Measurements from ENCODE around the gene KCND1.

KCND1 gene

DNA sequence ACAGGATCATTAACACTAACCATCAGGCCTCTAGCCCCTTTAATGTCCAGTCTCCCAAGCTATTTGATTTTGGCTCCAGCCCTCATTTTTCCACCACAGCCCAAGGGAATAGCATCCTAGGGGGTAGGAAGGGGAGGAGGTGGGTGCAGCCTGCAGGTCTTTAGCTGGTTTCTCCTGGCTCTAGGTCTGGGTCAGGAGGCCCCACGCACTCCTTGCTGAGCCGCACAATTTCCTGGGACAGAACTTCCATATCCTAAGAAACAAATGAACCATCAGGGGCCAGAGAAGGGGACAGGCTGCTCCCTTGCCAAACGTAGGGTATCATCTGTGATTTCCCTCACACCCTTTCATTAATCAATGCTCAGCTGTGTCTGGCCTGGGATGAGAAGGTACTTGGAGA, 2.4 kb upstream of the KCND1 start:
- DNase-seq, result no peak

DNA sequence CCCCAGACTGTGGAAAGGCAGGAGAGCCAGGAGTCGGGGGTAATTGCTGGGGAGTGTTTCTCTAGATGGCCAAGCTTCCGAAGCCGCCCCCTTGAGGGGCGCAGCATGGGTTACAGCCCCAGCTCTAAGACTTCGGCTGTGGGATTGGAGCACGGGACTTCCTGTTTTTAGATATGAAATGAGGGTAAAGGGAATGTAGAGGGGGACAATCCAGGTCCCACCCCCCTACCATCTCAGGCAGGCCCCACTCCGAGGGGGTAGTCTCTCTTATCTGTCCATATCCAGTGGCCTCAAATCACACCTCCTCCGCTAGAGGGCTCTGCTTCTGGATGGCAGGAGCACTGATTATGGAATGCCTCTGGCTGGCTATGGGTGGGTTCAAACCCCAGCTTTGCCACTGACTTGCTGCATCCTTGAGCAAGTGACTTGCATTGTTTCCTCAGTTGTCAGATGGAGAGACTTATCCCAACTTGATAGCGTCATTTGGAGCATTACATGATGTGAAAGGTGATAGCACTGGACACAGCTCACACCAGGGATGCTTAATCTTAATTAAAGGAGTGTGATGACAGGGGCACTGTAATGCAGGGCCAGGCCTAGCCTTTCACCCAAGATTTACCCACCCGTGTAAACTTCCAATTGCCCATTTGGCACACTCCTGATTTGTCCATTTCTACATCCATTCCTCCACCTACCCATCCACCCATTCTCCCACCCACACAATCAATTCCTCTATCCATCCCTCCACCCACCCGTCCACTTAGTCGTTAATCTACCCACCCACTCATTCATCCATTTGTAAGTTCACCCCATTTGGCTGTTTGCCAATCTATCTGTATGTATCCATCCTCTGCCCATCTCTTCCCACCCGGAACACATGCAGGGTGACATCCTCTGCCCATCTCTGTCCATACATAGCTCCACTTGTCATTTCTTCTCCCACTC, 848 bp upstream of the KCND1 start:
- DNase-seq, result peak; percentile 63

DNA sequence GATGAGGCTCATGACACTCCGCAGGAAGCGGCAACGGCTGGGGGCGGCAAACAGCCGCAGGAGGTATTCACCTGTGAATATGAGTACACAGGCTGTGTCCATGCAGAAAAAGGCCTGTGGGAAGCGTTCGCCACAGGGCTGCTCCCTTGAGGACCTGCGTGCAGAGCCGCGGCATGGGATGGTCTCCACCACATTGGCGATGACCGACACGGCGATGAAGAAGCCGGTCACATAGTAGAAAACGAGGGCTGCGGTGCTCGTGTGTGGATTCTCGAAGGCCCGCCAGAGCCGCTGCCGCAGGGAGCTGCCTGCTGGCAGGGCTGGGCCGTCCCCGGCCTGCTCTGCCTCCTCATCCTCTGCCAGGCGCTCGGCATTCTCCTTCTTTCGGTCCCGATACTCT, 2.2 kb downstream of the KCND1 start:
- no peak for DNase-seq

DNA sequence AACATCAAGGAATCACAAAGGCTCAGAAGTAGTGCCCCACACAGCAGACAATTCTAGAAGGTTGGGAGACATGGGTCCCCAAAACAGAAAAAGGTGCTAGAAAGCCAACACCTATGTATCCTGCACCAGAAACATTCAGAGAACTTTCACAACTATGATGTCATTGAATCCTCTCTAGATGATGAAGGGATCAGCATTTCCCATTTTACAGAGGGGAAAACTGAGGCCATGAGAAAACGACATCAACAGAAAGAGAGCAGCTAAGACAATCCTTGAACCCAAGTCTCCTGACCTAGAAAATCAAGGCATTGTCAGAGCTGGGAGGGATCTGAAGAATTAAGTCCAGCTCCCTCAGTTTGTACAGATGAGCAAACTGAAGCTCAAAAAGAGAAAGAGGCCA, 3.3 kb downstream of the KCND1 start:
- no peak for DNase-seq

DNA sequence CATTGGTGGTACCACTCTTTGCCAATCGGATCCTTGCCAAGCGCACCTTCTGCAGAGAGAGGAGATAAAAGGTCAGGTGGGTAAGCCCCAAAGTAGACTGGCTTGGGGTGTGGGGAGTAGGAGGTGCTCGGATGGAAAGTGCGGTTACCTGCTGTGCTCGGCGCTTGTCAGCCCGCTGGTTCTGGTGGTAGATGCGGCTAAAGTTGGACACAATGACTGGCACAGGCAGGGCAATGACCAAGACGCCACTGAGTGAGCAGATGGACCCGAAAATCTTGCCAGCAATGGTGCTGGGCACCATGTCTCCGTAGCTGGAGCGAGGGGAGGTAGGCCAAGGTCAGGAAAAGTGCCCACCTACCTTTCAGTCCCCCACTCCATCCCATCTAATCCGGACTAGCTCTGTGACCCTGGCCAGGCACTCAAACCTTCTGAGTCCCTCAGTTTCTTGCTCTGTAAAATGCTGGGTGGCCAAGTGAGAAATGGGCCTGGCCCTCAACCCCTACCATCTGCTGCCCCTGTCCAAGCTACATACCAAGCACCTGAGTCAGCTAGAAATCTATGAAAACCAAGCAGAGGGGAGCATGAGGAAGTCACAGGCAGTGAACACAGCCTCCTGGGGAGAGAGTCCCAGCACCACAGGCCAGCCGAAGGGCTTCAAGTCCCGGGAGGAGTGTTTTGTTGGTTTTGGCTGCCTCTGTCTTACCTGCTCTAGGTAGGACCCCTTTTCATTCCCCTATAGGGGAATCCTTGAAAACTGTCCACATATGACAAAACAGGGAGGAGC, 4.7 kb downstream of the KCND1 start:
- DNase-seq, result peak; percentile 70

DNA sequence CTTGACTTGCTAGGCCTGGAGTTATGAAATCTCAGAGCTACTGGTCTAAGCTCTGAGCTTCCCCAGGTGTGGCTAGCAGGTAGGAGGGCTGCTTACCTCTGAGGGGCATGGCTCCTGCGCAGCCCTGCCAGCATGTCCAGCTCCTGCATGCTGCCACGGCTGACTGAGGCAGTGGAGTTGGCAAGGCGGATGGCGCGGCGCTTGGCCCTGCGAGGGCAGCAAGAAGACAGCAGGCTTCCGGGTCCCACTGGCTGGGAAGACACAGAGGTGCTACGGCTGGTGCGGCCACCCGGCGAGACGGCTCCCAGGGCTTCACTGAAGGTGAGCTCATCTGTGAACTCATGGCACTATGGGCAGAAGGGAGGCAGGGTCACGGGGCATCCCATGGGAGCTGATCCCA, 5.7 kb downstream of the KCND1 start:
- no peak for DNase-seq

DNA sequence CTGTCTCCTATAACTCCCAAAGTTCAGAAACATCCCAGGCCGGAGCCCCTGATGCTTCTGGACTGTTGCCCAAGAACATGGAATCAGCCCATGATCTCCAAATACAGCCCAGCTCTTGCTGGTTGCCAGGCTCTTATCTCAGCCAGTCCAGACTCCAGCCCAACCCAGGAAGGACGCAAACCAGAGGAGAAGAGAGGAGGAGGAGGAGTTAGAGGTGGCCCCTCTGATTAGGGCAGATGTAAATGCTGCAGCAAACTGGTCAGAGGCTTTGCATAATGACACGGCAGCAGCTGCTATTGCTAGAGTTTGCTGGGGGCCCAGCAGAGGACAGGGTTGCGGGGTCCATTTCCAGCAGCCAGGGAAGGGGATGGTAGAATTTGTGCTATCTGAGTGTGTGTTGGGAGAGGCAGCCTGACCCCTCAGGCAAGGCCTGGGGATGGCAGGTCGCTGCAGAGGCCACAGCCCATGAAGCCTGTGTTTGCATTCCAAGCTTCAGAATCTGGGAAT, 10.0 kb downstream of the KCND1 start:
- DNase-seq, result no peak

DNA sequence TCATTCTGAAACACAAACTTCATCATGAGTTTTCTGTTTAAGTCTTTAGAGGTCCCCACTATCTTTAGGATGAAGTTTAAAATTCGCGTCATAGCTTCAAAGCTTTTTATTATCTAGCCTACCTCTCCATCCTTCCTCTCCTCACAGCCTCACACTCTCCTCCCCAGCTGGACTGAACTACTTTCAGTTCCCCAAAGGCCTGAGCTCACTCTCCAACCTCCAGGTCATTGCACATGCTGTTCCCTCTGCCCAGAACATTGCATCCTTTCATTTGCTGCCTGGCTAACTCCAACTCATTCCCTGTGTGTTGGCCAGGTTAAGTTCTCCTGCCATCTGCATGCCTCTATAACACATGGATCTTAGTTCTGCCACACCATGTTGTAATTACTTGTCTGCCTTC, 11.4 kb downstream of the KCND1 start:
- DNase-seq, result no peak

DNA sequence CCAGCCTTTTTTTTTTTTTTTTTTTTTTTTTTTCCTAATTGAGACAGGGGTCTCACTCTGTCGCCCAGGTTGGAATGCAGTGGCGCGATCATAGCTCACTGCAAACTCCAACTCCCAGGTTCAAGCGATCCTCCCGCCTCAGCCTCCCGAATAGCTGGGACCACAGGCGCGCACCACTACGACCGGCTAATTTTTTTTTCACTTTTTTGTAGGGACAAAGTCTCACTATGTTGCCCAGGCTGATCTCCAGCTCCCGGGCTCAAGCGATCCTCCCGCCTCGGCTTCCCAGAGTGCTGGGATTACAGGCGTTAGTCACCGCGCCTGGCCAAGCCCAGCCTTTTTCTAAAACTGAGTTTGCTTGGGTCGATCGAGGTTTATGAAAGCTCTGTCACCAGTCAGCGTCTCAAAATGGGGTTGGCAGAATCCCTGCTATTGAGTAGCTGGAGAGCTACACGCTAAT, 13.0 kb downstream of the KCND1 start:
- peak; percentile 56 for DNase-seq

DNA sequence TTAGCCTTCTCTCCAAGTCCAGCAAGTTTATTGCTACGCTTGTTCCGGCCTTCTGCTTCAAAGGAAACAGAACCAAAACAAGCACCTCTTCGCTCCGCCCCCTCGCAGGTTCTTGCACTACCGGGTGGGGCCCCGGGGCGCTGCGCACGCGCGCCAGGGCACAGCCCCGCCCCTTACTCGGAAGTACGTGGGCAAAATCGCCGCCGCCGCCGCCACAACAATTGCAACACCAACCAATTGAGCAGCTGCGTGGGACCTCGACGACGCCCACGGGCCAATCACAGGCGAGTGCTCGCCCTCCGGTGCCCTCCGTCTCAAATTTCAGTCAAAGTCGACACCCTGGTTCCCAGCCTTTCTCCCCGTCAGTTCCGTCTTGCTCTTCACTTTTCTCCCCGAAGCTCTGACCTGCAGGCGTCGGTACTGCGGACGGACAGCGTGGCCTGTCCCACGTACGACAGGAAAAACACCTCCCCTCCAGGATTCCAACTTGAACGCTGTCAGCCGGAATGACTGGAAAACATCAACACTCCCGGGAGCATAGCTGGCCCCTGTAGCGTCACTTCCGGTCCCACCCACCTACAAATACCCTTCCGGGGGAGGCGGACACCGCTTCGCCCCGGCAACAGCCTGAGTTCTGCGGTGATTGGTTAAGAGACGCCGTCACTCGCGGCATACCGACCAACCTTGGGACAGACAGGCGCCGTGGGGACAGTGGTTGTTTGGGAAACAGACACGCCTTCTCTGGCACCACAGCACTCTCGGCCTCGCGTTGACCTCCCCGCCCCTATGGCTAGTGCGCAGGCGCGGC, 13.6 kb downstream of the KCND1 start:
- DNase-seq, result peak; percentile 96

DNA sequence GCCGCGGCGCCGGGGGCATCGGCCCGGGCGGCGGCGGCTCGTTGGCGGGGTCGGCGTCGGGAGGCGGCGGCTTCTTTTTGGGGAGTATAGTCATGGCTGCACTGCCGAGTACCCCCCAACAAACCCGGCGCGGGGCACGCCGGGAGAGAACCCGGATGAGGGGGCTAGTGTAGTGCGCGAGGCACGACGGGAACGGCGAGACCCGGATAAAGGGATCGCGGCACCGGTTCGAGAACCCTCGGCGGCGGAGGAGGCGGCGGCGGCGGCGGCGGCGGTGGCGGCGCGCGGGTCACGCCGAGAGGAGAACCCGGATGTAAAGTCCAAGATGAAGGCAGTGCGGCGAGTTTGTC, 14.2 kb downstream of the KCND1 start, which contains the start of gene OTUD5:
Gene OTUD5, minus strand, starts transcription at position 131 of the 350 bp plus-strand sequence. Its CDS starts 37 bp downstream, at position 94.
- DNase-seq, result peak; percentile 62

DNA sequence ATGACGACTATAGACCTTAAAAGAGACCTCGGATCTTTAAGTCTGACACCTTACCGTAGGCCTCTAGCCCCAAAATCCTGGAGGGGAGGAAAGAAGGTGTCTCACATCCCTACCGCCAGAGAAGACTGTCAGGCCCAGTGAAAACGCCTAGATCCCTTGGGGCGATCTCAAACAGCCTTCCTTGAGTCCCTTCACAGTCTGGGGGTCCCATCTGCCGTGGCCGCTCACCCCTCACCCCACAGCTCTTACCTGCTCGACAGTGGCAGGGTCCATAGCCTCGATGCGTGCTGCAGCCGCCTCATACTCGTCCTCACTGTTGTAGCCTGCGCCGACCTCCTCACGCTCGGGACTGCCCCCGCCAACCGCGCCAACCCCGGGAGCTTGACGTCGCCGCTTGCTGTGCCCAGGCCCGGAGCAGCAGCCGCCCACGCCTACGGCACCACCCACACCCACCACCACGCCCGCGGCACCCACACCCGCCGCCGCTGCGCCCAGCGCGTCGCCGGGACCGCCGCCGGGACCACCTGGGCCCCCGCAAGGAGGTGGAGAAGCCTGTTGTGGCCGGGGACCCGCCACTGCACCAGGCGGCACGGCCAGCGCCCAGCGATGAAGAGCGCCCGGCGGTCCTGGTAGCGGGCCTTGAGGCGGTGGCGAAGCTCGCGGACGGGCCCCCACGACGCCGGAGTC, 14.8 kb downstream of the KCND1 start:
- DNase-seq, result no peak

DNA sequence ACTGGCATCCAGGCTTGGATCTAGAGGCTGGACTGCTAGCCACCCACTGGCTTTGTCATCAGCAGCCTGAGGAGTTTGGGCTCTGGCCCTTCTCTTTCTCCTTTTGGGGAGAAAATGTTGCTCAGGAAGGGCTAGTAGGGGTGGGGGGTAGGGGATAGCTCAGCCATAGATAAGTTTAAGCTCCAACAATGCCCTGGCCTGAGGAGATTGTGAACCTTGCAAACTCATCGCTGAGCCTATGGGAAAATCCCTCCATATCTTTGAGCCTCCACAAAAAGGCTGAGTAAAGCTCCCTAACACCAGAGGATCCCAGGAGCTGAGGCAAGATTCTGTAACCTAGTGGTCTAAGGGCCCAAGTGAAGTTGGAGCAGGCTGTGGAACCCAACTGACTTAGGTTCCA, 23.1 kb downstream of the KCND1 start:
- DNase-seq, result no peak

DNA sequence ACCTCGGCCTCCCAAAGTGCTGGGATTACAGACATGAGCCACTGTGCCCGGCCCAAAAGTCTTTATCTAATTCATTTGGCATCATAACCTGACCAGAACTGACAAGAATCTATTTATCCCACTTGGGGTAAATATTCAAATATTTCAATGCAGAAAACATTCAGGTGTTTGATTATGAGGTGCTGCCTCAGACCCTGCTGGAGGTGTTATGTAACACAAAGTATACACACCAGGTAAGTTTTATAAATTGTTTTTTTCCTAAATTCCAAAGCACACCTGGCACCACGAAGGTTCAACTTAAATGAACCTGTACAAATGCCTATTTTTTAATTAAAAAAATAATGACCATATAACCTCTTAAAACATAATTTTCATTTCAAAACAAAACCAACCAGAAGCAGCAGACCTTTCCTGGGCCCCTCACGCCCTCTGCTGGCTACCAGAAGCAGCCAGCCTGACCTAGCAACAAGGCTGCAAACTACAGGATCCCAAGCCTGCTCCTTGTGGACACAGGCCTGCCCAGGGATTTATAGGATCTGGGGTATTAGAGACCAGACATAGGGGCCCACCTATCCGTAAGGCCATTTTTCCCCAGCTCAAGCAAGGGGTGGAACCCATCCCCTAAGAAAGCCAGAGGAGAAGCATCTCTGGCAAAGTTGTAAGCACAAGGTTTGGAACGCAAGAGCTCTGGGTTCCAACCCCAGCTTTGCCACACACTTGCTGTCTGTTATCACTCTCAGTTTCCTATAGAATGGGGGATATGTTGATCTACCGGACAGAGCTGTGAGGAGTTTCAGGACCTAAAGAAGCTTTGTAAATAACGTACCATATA, 25.9 kb downstream of the KCND1 start:
- peak; percentile 38 for DNase-seq

DNA sequence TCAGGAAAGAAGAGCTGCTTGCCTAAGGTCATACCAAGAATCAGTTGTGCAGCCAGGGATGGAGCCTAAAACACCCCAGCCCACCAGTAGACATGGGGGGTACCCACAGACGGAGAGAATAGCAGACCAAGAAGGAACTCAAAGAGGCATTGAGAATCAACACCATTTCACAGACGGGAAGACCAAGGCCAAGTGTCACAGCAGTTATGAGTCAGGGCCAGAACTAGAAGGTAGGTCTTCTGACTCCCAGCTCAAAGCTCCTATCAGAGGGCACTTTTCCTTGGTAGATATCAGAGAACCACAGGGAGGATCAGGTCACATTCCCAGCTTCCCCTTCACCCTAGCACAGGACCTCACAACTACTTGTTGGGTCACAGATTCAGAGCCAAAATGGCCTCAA, 28.7 kb downstream of the KCND1 start:
- DNase-seq, result no peak

DNA sequence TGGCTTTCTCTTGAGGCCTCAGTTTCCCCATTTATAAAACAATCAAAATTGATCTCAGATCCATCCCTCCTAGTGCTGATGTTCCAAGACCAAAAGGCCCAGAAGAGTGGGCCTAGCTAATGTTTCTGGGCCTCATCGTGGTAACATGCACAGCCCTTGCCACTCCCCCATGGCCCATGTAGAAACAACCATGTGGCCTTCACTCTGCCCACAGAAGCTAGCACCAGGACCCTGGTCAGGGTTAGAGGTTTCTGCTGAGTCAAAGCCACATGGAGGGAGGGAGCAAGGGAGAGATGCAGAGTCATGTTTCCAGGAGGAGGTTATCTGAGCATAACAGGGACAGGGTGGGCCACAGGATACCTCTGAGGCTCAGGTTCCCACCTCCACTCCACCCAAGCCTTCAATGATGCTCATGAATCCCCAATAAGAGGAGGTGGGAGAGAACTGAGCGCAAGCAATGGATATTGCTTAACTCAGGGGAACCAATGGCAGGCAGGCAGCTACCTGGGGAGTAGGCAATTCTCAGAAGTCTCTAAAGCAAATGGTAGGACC, 31.2 kb downstream of the KCND1 start:
- no peak for DNase-seq

DNA sequence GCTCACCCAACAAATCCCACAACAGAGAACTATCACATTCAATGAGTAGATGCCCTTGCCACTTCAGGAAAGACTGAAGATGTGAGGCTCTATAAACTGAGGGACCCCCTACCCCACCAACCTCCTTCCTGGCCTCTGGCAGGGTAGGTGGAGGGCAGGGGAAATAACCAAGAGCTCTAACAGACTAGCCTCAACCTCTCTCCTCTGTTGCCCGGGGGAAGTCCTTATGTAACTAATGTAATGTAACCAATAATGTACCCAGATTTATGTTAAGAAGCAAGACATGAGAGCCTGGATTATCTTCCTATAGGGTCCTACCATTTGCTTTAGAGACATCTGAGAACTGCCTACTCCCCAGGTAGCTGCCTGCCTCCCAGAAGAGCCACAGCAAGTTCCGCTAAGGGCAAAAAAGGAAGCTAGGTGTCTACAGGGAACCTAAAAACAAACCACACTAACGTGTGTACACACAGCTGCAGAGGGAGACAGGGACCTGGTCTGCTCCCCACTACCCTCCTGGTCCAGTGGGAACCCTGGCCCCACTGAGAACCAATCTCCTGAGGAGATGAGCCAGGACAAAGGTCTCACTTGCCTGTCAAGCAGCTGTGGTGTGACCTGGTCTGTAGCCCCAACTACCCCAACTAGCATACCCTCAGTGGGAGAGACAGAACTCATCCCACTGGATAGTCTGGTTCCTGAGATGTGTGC, 32.0 kb downstream of the KCND1 start:
- no peak for DNase-seq

DNA sequence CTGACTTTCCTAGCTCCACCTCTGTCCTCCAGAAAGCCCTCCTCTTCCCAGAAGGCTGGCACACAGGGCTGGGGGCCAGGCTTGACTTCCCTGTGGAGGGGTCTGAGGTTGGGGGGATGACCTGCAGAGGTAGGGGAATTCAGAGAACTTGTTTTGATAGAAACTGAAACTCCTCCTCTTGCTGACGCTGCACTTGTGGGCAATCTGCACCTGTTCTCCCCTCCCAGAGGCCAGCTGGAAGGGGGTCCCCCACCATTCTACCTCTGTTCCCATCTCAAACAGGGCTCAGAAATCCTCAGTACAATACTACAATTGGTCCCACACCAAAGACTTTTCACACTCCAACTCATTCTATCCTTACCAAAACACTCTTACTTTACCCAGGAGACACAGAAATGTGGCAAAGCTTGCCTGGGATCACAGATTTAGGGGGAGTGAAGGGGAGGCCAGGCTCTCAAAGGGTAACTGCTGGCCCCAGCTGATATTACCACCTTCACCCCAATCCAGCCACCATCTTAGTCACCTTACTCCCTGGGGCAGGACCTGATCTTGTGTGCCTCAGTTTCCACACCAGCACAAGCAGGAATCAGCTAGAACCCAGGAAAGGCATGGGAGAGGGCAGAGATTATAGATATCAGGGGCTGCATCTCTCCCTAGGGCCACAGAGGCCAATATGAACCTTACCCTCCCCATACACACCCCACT, 32.8 kb downstream of the KCND1 start:
- no peak for DNase-seq

DNA sequence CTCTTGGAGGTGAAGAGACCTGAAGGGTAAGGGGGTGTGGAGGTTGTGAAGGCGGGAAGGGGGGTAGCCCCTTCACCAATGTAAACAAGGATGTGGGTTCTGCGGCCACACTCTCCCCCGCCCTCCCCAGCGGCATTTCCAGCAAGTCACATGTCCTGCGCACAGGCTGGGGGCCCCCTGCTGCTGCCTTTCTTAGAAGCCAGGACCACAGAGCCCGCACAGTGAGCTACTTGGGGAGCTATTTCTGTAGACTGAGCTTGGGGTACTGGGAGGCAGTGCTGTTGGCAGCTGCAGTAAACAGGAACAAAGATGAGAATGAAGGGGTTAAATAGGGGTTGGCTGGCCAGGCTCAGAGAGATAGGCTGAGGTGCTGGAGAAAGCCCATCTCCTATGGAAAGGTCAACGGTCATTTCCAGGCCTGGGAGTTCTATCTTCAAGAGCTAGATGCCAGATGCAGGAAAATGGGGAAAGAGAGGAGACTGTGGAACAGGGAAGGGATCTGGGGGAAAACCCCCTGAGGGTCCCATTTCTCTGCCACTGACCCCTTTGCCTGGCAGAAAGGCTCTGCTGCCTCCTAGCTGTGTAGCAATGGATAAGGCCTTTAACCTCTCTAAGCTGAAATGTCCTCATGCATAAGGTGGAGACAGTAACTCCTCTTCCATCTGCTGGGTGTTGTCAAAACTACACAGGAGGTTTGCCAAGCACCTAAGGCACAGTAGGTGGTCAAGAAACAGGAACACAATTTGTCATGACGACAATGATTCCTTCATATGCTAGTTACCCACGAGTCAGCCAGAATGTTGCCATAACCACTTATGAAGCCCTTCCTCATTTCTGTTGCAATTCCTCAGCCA, 34.4 kb downstream of the KCND1 start:
- no peak for DNase-seq
